ENCODE measurements around the gene FAM3D.
"Not testable (repeated sequence)": the region's sequence is repeated elsewhere in the genome, so short reads cannot be mapped to it uniquely, and the experiment has no call there.

FAM3D gene

DNA sequence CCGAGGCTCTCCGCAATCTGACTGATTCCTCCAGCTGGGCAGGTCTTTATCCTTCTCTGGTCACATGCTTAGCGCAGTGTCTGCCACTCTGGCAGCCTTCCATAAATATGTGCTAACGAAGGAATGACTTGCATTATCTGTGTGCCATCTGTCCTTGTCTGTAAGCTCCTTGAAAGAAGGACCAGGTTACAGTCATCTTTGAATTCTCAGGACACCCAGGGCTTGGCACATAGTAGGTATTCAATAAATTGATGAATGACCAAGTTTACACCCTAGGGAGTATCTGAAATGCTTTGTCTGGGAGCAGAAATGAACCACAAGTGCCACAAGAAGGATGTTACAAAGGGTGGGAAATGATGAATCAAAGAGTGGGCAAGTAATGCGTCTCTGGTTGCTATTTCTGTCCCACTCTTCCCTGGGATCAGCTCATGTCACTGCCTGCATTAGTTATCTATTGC is 16.5 kb upstream of the FAM3D start:
- no peak for DNase-seq

DNA sequence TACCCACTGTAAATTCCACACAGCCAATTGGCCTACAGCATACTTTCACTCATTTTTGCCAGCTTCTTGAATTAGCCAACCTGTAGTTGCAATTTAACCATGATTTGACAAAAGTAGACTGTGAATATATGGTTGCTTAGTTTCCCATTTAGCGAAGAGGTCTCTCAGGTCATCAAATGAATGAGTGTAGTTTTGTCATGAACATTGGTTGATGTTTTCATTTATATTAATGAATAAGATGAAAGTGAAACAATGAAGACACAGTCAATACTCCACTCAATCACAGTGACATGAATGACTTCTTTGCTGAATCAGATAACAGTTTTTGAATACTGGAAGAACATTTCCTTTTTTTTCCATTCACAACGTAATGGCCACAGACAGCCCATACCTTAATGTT is 15.3 kb upstream of the FAM3D start:
- no peak for DNase-seq

- no peak for DNase-seq
Observed at GRCh38 chr3:58680879-58681525, 14.4 kb upstream of the FAM3D start.

- no peak for DNase-seq
Observed at GRCh38 chr3:58679974-58680666, 13.5 kb upstream of the FAM3D start.

DNA sequence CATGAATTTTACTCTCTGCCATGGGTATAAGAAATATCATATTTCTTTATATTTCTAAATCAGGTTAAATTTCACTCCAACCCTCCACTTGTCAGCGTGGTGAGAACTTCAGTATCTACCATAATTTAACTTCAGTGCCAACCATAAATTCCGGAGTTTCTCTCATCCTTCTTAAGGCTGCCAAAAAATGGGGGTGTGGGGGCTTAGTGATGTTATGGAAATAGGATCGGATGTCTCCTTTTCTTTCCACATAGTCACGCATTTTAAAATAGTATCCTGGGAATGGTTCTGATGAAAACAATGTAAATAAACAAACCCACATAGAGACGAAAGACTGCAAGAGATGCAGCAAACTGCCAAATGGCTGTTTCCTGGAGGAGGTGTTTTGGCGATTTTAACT is 12.9 kb upstream of the FAM3D start:
- DNase-seq, result no peak

- DNase-seq, result not testable (repeated sequence)
Observed at GRCh38 chr3:58678177-58678970, 11.8 kb upstream of the FAM3D start.

GRCh38 chr3:58672880-58673279 is 6.3 kb upstream of the FAM3D start:
- DNase-seq, result no peak

DNA sequence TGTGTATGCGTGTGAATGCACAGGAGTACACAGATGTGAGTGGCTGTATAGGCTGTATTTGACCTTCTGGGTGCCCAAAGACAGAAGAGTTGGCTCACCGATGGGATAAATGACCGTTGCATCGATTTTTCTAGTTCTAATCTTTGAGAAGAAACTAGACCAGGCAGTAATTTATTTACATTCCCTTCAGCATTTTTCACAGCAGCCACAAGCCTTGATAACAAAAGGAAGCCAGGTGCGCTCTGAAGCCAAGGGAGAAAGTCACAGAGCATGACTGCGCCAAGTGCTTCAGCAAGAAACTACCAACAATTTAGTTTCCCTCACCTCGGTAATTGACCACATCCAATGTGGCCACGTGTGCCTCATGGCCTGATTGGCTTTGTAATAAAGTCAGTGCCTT is 5.9 kb upstream of the FAM3D start:
- no peak for DNase-seq

DNA sequence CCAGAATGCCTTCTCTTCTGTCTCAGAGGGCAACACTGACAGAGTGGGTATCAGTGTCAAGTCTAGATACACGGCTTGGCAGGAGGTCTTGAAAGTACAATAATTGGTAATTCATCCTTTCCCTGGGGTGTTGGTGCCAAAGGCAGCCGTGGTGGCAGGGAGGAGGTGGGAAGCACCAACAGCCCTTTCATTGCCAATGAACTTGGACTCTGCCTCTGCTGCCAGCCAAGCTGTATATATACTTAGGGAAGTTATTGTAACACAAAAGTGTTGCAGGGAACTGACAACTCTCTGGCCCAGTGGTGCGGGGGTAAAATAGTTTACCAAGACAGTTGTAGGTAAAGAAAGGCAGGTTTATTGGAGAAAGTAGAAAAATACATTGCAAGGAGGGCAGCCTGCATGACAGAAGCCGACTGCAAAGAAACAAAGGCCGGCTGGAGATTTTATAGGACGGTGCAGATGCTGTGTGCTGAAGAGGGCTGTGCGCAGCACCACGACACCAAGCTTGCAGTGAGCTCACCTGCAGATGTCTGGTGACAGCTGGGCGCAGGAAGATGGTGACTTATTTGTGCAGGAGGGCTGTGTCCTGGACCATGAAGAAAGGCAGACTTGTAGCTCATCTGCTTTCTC is 4.0 kb upstream of the FAM3D start:
- no peak for DNase-seq

DNA sequence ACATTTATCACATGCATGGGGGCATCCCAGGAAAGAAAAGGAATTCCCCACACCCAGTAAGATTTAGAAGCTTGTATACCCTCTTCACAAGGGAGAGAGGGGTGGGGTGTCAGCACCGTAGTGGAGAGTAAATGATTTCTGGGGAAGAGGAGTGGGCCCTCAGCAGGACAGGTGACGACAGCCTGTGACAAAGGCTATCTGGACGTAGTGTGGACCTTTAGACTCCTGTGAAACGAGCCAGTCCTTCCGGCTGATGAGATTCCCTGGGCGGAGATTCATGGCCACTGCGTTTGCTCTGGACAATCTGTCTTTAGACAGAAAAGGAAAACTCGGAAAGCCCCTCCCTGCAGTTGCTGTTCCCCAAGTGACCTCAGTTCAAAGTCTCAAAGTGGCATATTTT is 1.7 kb upstream of the FAM3D start:
- no peak for DNase-seq

DNA sequence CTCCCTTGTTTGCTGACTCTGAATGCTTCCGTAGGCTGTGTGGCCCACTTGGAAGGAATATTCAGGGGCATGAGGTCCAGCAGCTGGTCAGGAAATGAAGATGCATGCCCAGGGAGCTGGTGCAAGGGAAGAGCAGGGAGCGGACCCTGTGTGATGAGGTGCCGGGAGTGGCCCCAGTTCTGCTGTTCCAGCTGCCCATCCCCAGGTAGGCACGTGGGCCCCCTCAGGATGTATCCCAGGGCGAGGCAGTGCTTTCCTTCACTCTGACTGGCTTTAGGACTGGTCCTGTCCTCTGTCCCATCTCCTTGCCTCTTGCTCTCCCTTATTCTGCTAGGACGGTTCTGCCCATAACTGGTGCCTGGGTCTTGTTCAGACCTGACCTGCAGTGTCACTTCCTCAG is 1.1 kb upstream of the FAM3D start:
- no peak for DNase-seq

GRCh38 chr3:58667229-58667628 is 655 bp upstream of the FAM3D start:
- no peak for DNase-seq

DNA sequence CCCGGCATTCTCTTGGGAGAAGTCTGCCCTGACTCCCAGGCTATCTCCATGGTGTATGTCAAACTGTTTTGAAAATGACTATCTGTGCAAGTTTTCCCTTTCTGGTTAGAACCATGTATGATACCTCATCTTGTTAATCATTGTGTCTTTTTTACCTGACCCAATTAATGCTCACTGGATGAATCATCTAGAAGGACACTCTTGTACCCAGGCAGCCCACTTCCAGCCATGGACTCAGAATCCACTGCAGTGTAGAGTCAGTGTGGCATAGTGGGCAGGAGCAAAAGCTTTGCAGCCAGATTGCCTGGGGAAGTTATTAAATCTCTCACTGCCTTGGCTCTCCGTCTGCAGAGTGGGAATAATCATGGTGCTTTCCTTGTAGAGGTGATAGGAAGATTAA is 1.2 kb downstream of the FAM3D start:
- DNase-seq, result no peak

DNA sequence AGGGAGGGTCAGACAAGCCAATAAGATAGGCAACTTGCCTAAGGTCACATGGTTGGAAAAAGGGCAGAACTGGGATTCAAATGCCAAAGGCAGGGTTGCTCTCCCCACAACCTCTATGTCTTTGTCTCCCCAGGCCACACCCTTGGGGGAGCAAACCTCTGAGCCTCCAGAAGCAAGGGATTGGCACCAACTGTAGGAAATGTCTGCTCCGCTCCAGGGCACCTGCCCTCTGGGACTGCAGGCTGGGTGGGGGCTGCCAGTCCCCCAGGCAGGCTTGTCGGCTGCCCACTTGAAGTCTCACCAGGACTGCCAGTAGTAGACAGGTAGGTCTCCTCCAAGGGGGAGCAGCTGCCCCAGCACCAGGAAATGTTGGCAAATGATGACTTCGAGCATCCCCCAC is 2.0 kb downstream of the FAM3D start:
- DNase-seq, result no peak

GRCh38 chr3:58661836-58662420 is 4.6 kb downstream of the FAM3D start:
- DNase-seq, result no peak

DNA sequence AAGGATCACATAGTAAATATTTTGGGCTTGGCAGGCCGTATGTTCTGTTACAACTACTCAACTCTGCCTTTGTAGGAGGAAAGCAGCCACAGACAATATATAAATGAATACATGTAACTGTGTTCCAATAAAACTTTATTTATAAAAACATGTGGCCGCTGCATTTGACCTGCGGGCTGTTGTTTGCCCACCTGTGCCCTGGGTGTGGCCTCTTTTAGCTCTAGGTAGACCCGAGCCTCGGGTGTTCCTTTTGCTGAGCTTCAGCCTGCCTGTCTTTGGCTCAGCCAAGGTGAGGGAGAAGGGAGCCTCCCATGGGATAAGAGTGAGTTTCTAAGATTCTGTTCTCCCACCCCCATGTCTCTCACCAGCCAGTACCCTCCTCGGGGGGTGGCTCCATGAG is 5.6 kb downstream of the FAM3D start:
- DNase-seq, result no peak

- peak; percentile 46 for DNase-seq
Observed at GRCh38 chr3:58659051-58659675, 7.4 kb downstream of the FAM3D start.

DNA sequence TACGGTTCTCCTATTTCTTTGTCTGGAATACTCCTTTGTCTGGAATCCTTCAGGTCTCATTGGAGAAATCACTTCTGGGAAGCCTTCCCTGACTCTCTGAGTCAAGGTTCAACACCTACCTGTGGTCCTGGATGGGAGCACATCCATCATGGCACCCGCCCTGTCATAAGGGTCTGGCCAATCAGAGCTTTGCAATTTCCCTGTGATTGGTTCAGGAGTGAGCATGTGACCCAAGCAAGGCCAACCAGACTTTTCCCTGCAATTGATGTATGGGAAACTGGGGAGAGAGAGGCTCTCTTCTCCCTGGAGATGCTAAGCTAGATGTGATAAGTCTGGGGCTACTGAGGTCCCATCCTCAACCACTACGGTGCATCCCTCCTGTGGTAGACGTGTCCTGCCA is 8.1 kb downstream of the FAM3D start:
- no peak for DNase-seq

- no peak for DNase-seq
Observed at GRCh38 chr3:58657571-58658141, 8.9 kb downstream of the FAM3D start.

DNA sequence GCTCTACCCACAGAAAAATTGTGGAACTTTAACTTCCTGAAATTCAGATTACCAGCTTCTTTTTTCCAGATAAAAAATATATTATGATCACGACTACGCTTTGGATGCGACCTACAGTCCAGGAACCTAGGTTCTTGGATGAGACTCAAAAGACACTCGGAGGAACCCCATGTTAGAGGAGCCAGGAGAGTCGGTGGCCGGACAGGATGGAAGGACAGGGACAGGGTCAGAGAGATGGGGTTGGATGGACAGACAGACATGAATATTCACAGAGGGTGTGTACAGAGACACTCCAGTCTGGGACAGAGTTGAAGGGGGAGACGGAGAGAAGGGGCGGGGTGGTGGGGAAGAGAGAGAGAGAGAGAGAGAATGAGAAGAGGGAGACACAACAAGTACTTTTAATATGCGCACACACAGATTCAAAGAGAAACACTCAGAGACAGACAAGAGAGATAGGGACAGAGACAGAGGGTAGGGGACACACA is 9.5 kb downstream of the FAM3D start:
- DNase-seq, result no peak

DNA sequence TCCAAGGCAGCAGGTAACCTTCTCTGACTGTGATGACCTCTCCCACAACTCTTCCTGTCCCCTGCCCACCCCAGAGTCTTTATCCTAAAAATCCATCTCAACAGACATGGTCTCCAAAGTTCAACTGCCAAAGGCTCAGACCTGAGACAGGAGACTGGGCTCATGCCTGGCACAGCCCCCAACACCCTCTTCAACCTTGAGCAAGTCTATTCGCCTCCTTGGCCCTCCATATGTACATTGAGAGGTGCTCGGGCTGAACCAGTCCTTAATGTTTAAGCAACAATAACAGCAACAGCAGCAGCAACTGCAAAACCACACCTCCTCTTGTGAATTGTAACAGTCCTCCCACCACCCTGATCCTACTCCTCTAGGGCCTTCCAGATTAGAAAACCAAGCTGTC is 9.9 kb downstream of the FAM3D start:
- no peak for DNase-seq

DNA sequence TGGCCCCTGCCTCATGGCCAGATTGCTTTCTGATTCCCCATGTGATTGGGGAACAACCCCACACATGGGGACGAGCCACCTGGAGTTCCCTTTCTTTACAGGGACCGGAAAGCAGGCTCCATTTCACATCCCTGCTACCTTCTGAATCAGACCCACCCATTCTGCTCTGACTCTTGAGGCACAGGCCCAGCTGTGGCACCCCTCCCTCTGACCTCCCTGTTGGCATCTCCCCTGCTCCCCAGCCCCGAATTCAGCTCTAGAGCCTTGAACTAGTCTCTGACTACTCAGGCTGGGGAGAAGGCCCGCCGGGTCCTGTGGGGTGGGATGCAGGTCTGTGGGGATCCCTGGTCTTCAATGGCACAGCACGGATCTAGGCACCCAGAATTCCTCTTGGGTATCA is 12.1 kb downstream of the FAM3D start:
- DNase-seq, result no peak

Data from DMS53 (cell line).